Fibroblast of skin of scalp (primary cell): ENCODE results near the gene SRGAP1.
"Not testable (repeated sequence)": the region's sequence is repeated elsewhere in the genome, so short reads cannot be mapped to it uniquely, and the experiment has no call there.

ENCODE experiments used
- DNase-seq: peaks from one replicate; pipeline ENCODE4 v3.0.0-alpha.2; 2013

SRGAP1 gene

DNA sequence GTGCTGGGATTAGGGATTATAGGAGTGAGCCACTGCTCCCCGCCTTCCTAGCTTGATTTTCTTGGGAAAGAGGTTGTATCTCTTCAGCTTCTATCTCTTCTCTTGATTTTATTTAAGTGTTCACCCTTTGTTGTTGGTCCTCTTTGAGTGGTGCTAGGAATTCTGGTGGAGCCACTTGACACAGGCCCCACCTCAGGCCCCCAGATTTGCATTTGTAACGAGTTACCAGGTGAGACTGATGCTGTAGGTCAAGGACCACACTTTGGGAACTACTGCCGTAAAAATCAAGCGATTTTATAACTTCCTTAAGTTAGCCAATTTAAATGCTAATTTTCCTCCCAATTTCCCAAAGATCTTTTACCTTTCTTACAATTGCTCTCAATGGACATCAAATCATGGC, 26.3 kb downstream of the SRGAP1 start:
- no peak for DNase-seq

GRCh38 chr12:63874897-63875480, 30.5 kb downstream of the SRGAP1 start:
- DNase-seq: no peak

DNA sequence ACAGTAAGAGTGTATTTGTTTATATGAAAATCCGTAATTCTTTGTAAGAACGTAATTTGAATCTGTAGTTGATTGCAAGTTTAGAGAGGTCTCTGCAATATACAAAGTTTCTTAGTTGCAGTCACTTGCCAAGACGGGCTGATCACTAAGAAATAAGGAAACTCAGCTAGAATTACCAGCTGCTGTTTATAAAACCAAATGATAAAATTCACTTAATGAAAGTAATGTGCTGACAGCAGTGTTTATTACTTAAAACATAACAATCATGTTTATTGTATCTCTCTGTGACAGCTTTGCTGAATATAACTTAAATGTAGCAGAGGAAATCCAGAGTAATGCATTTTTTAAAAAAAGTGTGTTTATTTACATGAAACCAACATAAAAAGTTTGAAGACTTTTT, 31.2 kb downstream of the SRGAP1 start:
- no peak for DNase-seq

GRCh38 chr12:63876980-63877379, 32.5 kb downstream of the SRGAP1 start:
- DNase-seq: no peak

- no peak for DNase-seq
These were observed 33.2 kb downstream of the SRGAP1 start for GRCh38 chr12:63877693-63878092.

GRCh38 chr12:63880235-63880634, 35.7 kb downstream of the SRGAP1 start:
- not testable (repeated sequence) for DNase-seq

GRCh38 chr12:63880742-63881263, 36.3 kb downstream of the SRGAP1 start:
- no peak for DNase-seq

DNA sequence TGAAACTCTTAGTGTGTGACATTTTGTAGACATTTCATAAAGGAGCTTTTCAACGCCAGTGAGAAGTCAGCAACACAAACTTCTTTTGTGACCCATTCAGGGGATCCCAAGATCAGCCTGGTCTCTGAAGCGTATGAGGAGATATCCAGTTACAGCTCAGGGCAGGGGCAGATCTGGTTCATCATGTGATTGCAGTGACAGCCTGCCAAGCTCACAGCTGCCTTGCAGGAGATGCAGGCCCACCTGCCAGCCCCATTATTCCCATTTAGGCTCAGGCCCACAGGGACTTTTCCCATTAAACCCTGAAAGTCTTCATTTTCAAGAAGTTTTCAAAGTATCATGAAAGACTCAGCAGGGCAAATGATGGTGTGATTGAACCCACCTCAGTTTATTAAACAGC, 38.3 kb downstream of the SRGAP1 start:
- no peak for DNase-seq

DNA sequence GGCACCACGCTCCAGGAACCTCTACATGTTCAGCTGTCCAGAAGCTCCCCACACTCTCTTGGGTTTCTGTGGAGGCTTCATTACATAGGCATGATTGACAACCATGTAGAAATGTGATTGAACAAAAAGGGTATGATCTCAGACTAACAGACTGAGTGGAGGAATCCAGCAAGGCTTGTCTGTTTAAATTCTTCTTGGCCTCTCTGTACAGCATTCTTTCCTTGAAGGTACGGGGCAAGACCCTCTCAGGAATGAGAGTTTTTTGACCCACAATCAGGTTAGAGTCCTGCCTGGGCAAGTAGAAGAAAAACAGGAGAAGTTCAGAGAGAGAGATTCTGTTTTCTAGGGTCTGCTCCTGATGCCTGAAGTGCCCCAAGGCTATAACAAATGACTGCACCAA, 40.9 kb downstream of the SRGAP1 start:
- DNase-seq: no peak

DNA sequence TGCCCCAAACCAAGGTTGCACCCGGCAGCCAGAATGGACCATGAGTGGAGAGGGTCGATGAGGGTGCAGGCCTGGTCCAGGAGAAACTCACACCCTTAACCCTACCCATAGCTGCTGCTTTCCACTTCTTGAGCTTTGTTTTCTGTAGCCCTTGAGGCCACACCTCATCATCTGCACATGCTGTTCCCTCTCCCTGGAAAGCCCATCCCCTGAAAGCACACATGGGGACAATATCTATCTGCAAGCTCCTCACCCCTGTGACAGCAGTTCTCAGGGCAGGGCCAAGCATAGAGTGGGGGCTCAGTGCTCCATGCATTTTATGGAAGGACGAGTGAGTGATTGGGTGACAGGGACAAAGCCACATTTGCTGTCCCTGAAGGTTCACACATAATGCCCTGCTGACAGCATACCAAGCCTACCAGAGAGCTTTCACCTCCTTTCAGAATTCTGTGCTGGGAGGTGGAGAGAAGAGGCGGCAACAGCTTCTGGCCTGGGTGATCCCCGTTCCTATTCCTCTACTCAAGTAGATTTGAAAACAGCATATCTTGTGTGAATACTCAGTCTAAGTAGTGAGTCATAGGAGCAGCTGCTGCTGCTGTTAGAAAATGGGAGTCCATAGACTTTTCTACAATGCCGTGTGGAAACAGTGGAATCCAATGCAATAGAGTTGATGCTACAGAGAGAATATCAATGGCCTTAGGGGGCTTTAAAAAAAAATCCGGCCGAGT, 44.6 kb downstream of the SRGAP1 start:
- peak; percentile 56 for DNase-seq

DNA sequence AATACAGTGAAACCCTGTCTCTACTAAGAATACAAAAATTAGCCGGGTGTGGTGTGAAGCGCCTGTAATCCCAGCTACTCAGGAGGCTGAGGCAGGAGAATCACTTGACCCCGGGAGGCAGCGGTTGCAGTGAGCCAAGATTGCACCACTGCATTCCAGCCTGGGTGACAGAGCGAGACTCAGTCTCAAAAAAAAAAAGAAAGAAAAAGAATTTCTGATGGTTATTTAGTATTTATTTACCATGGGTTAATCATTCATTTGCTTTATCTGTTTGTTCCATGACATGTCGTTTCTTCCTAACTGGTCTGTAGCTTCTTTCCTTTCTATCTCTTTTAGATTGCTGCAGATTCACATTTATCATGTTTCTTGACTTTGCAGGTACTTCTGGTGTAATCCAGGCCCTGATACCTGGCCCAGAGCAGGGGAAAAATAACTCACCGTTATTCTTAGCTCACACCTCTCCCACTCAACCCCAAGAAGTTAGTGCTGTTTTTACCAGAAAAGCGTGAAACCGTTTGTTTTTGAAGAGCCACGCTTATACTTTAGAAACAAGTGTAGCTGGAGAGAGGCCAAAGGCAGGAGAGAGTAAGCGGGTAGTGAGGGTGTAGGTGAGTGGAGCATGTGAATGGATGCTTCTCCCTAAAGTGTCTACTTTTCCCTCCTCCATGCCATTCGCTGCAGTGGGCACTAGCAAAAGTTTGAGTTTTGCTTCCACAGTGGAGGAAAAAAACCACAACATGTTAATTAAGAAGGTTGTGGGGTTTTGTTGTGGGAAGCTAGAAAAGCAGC, 45.4 kb downstream of the SRGAP1 start:
- no peak for DNase-seq

GRCh38 chr12:63893170-63893569, 48.7 kb downstream of the SRGAP1 start:
- DNase-seq: no peak

- DNase-seq: no peak
These were observed 49.6 kb downstream of the SRGAP1 start for GRCh38 chr12:63894132-63894531.

DNA sequence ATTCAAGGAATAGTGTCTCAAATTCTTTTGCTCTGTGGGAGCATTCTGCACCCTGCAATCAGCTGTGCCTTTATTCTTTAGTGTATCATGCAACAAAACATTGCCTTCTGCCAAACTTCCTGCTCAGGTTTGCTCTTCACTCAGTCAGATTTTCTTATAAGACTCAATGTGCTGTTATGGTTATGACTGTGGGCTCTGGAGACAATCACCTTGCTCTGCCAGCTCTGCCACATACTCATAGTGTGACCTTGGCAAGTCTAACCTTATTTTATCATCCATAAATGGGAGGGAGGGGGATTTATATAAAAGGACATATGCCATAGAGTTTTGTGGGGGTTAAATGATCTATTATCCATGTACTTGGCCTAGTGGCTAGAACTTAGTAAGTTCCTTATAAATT, 51.3 kb downstream of the SRGAP1 start:
- DNase-seq: no peak

DNA sequence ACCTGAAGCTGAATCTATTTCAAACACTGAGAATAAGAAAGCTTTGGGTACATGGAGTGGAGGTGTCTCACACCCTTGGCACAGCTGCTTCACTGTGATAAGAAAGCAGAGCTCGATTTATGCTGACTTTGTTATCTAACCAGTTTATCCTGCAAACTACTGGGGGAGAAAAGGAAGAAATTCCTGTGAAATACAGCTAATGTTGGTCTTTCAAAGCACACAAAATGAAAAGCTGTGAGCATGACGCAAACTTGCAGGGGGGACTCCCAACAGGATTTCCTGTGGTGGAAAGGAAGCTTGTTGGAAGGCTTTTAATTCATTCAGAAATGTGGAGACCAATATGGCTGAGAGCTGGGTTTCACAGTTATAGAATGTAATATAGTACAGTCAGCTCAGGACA, 53.4 kb downstream of the SRGAP1 start:
- peak; percentile 64 for DNase-seq

DNA sequence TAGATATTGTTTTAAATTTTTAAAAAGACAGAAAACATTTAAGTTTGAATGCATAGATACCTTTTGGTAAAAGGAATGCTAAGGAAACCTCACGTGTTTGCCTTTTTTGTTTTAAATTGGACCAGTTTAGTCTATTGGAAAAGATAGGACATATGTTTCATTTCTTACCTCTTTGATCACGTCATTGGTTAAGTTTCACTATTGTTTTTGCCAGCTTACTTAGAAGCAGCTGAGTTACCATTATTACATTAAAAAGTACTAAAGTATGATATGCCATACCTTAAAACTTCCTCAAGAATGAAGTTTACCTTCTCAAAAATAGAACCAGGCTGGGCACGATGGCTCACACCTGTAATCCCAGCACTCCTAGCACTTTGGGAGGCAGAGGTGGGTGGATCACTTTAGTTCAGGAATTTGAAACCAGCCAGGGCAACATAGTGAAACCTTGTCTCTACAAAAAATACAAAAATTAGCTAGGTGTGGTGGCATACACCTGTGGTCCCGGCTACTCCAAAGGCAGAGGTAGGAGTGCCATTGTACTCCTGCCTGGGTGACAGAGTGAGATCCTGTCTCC, 54.4 kb downstream of the SRGAP1 start:
- no peak for DNase-seq

DNA sequence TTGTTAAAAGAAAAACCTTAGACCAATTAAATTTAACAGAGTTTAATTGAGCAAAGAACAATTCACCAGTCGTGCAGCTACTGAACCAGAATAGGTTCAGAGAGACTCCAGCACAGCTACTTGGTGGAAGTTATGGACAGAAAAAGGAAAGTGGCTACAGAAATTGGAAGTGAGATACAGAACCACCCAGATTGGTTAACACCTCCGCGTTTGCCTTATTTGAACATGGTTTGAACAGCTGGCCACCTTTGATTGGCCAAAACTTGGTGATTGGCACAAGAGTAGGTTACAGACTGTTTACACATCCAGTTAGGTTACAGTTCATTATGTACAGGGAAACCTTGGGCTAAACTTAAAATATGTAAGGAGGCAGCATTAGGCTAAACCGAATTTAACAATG, 54.9 kb downstream of the SRGAP1 start:
- DNase-seq: no peak

DNA sequence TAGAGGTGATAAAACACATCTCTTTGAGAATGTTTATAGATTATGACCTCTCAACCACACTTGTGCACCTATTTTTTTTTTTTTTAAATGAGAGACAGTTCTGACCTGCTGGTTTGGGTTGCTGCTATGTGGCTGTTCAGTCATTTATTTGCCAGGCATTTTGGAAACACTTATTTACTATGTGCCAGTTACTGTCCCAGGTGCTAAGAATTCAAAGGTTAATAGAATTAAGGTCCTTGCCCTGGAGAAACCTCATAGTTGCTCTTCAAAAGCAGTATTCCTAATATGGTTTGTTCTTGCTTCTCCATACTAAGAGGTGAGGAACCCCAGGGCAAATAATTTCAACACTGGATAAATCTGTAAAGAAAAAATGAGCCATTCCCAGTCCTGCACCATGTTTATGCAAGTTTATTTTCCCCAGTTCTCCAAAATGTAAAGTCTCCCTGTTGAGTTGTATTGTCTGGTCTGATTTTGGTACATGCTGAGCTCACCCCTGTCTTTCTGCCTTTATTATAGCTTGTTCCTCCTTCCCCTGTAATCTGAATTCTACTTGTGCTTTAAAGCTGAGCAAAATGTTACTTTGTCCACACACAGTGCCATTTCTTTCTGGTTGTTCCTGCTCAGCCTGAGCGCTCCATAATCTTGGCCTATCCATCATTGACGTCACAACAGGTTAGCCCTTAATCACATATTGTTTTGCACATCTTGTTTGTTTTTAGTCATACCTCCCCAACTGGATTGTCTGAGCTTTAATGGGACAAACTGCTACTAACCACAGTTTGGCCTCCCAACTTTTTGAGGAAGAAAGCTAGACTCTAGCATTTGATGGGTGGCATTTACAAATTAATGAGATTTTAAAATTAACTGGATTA, 56.7 kb downstream of the SRGAP1 start:
- no peak for DNase-seq

DNA sequence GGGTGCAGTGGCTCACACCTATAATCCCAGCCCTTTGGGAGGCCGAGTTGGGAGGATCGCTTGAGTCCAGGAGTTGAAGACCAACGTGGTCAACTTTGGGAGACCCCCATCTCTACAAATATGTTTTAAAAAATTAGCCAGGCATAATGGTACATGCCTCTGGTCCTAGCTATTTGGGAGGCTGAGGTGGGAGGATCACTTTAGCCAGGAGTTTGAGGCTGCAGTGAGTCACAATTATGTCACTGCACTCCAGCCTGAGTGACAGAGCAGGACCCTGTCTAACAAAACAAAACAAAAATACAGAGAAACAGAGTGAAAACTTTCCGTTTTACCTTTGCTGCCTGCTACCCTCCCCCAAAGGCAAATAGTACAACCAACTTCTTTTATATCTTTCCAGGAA, 60.2 kb downstream of the SRGAP1 start:
- no peak for DNase-seq

- peak; percentile 18 for DNase-seq
These were observed 61.0 kb downstream of the SRGAP1 start for GRCh38 chr12:63905544-63905943.

DNA sequence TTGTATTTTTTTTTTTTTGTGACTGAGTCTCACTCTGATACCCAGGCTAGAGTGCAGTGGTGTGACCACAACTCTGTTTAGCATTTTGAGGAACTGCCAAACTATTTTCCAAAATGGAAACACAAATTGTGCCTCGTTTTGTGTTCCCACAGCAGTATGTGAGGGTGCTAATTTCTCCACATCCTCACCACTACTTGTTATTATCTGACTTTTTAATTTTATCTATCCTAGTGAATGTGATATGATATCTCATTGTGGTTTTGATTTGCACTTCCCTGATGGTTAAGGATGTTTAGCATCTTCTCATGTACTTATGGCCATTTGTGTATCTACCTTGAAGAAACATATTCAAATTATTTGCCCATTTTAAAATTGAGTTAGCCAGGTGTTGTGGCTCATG, 62.4 kb downstream of the SRGAP1 start:
- DNase-seq: no peak

DNA sequence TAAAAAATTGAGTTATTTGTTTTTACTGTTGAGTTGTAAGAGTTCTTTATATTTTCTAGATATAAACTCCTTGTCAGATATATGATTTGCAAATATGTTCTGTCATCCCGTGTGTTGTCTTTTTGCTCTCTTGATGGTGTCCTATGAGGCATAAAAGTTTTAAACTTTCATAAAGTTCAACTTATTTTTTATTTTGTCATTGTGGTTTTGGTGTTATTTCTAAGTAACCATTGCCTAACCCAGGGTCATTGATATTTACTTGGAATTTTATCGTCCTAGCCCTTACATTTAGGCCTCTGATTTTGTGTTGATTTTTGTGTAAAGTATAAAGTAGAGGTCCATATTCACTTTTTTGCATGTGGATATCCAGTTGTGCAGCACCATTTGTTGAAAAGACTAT, 63.1 kb downstream of the SRGAP1 start:
- DNase-seq: no peak
